Renal pelvis (tissue), 4 donors: ENCODE data around the gene NCR3LG1. TPM values are rescaled to one million over a fixed set of nuclear protein-coding genes. Genes with fewer than 3 reads are reported as not detected.
"Not testable (repeated sequence)": the region's sequence is repeated elsewhere in the genome, so short reads cannot be mapped to it uniquely, and the experiment has no call there.

Source experiments
- DNase-seq: peaks from one replicate; pipeline ENCODE4 v3.0.0-alpha.2; 2013
- polyA plus RNA-seq, 3 donors: library from polyadenylated mRNA; unstranded; fragments of 120-200 nt; gene quantifications; one replicate each; pipeline ENCODE4 v1.2.1, GENCODE V29; 2013; ENCODE audit not compliant: insufficient read length in 3 of 3

The NCR3LG1 gene
- polyA plus RNA-seq, 3 donors = 1.2 to 2.3 (median 2.3) TPM

DNA sequence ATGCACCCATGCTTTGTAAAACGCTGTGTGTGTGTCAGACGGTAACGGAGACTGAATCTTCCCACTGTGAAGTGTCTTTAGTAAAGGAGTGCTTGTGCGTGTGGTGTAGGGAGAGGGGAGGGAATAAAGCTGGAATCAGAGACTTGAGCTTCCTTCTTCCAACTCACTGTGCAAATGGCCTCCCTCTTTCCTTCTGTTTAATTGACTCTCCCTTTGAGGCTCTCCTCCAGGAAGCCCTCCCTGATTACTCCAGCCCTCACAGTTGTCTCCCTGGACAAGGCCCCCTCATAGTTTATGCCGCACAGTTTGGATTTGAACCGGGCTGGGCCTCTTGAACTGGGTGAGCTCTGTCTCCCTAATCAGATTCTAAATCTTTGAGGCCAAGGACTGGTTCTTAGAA lies 59.8 kb downstream of the NCR3LG1 start:
- no peak for DNase-seq

DNA sequence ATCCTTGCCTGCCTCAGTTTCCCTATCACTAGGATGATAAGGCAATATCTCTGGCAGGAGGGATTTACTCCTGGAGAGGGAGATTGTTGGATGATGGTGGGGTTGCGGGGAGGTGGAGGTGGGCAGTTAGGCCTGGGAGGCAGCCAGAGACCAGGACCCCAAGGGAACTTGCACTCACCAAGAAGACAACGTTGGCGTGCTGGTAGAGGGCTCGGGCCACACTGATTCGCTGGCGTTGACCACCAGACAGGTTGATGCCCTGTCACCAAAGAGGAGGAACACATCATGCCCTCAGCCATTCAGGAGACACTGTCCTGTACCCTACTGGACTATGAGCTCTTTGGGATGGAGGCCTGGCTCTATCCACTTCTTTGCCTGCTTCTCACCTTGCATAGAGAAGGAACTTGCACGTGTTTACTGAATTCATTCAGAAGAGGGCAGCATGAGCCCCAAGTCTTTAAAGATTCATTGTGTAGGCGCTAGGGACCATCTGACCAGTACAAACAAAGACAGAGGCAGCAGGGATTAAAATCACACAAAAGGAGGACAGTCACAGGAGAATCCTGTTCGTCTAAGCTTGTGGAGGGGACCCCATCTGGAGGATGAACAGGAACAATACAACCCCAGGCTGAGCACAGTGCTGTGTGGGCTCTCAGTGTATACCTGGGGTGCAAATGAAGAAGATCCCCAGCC lies 61.0 kb downstream of the NCR3LG1 start:
- no peak for DNase-seq

DNA sequence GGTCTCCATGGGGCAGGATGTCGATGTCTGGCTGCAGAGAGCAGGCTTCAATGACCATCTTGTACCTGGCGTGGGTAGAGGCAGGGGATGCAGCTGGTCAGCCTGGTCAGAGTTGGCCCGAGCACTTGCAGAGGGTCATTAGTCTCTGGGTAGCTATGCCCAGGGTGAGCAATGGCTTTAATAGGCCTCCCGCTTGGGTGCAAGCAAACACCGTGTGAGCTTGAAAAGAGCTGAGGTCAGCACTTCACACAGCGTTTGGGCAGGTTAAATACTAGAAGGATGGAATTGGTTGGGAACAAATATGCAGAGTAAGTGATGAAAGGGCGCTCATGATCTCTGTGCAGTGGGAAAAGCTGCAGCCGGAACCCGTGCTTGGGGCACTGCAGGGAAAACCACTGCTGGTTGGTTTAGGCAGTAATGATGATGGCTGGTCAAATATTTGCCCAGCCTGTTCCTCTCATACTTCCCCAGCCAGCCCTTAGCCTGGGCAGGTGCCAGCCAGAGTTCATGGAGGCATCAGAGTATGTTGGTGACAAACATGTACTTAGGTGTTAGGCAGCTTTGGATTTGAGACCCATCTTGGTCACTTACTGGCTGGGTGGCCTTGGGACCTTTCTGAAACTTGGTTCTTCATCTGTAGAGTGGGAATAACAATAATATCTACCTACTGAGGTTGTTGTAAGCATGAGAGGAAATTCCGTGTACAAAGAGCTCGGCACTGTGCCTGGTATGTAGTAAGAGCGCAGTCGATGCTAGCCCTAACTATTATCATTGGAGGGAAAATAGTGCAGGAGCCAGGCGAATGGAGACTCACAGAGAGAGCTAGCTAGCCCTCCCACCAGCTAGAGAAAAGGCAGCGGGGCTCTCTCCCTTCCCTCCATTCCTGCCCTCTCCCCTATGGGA lies 62.1 kb downstream of the NCR3LG1 start:
- DNase-seq = no peak

DNA sequence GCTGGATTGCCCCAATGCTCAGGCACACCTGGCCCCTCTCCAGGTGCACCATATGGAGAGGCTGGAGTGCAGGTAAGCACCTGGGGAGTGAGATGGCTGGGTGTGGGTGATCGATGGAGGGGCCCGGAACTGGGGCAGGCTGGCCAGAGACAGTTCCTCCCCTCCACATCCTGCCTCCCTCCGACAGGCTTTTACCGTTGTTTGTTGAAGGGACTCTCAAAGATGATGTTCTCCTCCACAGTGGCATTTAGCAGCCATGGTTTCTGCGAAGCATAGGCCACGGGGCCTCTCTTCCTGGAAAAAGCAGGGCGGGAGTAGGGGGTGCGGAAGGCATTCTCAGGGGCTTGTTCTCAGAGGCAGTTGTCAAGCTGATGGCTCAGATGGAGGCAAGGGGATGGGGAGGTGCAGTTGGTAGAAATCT lies 62.7 kb downstream of the NCR3LG1 start:
- DNase-seq = no peak

DNA sequence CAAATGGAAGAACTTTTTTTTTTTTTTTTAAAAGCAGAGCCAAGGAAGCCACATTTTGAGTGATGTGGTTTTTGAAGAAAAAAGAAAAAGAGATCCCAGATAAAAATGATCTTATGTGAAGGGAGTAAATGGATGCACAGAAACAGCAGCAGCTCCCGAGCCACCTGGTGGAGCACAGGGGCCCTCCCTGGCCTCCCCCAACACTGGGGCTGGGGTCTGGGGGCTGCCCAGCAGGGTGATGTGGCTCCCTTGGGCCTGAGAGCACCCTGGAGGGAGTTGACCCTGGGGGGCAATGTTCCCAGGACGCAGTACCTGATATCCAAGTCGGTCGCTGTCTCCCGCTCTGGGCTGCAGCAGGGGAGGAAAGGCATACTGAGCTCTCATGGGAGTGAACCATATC lies 63.4 kb downstream of the NCR3LG1 start:
- DNase-seq = no peak

DNA sequence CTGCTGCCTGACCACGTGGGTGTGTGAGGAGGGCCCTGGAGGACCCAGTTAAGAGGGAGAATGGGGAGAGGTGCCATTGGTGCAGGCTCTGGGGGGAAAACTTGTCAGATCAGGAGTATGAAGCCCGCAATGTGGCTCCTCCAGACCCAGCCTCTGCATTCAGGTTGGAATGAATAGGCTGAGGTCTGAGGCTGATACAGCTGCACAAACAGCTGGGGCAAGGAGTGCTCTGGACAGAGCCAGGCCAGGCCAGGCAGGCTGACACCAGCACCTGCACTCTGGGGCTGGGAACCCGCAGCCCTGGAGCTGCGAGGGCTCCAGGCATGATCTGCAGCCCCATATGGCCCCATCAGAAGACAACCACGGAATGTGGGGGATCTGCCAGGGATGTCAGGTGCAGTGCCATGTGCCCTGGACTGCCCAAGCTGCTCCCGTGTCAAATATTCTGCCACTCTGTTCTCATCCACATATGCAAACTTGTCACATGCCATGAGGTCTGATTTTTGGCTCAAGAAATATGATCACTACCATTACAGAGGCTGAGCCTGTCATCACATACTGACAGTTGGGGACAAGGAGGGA lies 64.0 kb downstream of the NCR3LG1 start:
- DNase-seq = no peak

DNA sequence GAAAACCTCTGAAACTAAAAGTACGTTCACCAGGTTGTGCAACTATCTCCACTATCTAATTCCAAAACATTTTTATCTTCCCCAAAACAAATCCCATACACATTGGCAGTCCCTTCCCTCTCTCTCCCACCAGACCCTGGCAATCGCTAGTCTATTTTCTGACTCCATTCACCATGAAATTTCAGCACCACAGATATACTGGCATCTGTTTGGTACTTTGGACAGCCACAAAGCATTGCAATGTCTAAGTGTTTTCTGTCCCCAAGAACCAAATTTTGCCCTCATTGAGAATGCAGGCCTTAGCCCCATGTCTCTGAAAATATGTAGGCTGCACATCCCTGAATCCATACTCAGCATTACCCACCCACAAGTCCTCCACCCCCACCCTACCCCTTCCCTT lies 64.9 kb downstream of the NCR3LG1 start:
- DNase-seq = no peak

DNA sequence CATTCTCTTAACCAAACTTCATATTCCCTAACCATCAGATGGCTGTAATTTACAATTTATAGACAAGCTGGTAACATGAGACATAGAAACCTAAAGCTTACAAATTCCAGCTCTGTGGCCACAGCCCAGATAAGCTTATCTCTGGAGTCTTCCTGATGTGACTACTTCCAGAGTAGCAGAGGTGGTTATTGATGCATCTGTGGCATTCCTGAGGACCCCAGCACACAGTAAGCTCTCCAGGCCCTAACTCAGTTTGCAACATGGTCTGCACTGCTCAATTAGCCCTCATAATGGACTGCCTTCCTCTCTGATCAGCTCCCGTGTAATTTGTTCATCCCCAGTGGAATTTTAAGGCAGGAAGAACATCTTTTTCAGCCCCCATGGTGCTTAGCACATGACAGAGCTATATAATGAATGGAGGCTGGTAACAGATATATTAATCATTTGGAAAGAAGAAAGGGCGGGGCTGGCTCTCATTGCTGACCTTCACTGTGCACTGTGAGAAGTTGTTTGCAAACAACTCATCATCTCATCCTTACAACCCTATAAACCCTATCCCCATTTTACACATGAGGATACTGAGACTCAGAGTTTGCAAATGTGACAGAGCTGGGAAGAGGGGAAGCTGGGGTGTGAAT lies 67.0 kb downstream of the NCR3LG1 start:
- no peak for DNase-seq

DNA sequence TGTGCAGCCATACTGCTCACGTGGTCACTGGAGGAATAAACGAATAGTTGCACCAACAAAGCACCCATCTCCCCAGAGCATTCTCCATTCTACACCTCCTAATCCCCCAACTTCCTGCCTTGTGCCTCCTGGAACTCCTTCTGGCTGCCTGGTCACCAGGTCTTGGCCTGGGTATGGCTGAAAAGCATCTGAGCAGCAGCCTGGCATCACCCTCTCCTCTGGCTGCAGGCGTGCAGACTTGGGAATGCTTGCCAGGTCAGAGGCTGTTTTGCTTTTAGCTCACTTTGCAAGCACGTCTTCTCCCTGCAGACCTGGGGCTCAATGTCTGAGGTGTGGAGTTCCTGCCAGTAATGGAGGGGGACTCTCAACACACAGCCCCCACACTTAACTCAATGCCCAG lies 70.2 kb downstream of the NCR3LG1 start:
- DNase-seq = no peak

DNA sequence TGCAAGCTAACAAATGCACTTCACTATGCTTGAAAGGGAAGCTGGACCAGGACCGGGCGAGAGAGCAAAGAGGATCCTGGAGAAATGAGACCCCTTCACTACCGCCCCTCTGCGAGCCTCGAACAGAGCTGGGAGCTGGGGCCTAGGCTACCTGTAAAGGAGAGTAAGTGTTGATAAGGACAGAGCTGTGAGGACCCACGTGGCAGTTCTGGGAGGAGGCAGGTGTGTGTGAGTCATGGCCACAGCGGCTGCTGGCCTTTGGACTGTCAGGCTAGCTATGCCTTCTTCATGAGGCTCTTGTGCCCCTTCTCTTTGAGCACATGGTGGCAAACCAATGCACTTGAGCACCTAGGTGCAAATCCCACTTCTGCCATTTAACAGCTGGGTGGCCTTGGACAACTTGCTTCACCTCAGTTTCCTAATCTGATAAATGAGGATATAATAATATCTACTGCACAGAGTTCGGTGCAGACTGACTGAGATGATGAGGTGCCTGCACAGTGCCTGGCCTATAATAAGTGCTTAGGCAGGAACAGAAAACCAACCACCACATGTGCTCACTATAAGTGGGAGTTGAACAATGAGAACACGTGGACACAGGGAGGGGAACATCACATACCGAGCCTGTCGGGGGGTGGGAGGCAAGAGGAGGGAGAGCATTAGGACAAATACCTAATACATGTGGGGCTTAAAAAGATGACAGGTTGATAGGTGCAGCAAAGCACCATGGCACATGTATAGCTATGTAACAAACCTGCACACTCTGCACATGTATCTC lies 72.1 kb downstream of the NCR3LG1 start:
- DNase-seq = no peak

DNA sequence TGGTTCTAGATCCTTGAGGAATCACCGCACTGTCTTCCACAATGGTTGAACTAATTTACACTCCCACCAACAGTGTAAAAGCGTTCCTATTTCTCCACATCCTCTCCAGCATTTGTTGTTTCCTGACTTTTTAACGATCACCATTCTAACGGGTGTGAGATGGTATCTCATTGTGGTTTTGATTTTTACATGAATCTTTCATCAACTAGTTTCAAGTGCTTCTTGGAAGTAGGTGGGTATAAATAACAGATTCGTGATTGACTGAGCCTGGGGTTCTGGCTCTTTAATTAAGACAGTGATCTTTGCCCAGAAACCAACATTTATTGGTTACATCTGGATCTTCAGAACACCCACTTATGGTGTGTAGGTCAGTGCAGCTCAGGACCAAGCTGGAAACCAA lies 74.6 kb downstream of the NCR3LG1 start:
- DNase-seq = not testable (repeated sequence)

Other genes with a start within 250 kb of the NCR3LG1 start
- gene PIK3C2A, start 143.8 kb upstream of the NCR3LG1 start, polyA plus RNA-seq = 10 to 100 TPM; 50.3 to 68.2 (median 64.5) TPM
- 10 to 100 TPM; 59.6 to 75.0 (median 74.2) TPM for gene NUCB2, start 75.1 kb upstream of the NCR3LG1 start, polyA plus RNA-seq
- 1 to 10 TPM; 2.6 to 3.2 (median 3.0) TPM for gene KCNJ11, start 36.9 kb downstream of the NCR3LG1 start, polyA plus RNA-seq
- gene ABCC8, start 125.0 kb downstream of the NCR3LG1 start, polyA plus RNA-seq = 1 to 10 TPM; 1.1 to 2.5 (median 1.7) TPM
- 100 to 1,000 TPM in 1 of 3 donors, 10 to 100 TPM in 2; 68.8 to 100 (median 90.2) TPM for gene USH1C, start 192.6 kb downstream of the NCR3LG1 start, polyA plus RNA-seq
- gene OTOG, start 195.5 kb downstream of the NCR3LG1 start, polyA plus RNA-seq = under 1 TPM; 0.13 to 0.66 (median 0.59) TPM